ENCODE data around the gene EXOC7. TPM values are rescaled to one million over a fixed set of nuclear protein-coding genes. Genes with fewer than 3 reads are reported as not detected.
"Not testable (repeated sequence)": the region's sequence is repeated elsewhere in the genome, so short reads cannot be mapped to it uniquely, and the experiment has no call there.

Gene EXOC7
- total and polyA plus RNA-seq, 2 of the 8 experiments (the other 6 are each of a cell fraction or from before 2014, with no cell fraction given) = 77.1 to 92.6 TPM

DNA sequence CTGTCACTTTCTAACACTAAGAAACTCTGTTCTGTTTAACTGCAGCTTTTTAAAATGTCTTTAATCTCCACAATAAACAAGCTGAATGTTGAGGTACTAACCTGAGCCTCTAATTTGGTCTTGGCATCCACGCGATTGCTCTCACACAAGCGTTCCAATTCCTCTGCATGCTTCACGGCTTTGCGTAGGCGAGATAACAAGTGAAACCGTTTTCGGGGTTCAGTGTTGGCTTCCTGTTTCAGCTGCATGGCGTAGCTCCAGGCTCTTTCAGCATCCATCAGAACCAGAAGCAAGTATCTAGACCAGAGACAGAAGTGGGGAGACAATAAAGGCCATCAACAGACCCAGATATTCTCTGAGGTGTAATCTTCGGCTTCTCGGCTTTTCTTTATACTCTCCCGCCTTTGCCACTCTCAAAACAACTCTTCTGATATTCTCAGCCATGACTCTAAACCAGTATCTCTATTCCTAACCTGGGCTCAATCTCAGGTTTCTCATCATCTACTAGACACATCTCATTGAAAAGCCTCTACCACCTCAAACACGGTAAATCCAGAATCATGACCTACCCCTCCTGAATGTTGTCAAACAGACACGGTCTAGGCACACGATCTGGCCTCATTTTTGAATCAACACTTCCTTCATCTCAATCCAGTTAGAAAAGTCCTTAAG lies 39.6 kb downstream of the EXOC7 start (continued):
- TF ChIP-seq, protein P1, sequence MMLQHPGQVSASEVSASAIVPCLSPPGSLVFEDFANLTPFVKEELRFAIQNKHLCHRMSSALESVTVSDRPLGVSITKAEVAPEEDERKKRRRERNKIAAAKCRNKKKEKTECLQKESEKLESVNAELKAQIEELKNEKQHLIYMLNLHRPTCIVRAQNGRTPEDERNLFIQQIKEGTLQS (IDR thresholded peaks at IDR 0.05; ENCODE audit: insufficient read depth, low read depth, low read length) = no peak
- TF ChIP-seq RFX5 (IDR thresholded peaks at IDR 0.05; ENCODE audit: borderline replicate concordance, low read depth, low read length) (no peak), SRF (IDR thresholded peaks at IDR 0.05; ENCODE audit: low read depth, low read length) (no peak), RXRA (IDR thresholded peaks at IDR 0.05; ENCODE audit: insufficient read depth, low read depth, low read length) (no peak), SP4 (IDR thresholded peaks at IDR 0.05; ENCODE audit: low read length) (no peak)
- TF ChIP-seq, protein P2, sequence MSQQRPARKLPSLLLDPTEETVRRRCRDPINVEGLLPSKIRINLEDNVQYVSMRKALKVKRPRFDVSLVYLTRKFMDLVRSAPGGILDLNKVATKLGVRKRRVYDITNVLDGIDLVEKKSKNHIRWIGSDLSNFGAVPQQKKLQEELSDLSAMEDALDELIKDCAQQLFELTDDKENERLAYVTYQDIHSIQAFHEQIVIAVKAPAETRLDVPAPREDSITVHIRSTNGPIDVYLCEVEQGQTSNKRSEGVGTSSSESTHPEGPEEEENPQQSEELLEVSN (IDR thresholded peaks at IDR 0.05) = no peak

DNA sequence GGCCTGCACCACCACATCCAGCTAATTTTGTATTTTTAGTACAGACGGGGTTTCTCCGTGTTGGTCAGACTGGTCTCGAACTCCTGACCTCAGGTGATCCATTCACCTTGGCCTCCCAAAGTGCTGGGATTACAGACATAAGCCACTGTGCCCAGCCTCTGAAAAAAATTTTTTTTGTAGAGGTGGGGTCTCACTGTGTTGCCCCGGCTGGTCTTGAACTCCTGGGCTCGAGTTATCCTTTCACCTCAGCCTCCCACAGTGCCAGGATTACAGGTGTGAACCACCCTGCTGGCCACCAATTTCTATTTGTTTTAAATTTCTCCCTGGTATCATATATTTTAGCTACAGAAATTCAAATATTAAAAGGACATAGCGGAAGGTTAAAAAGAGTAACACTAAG lies 45.3 kb downstream of the EXOC7 start:
- CTCF ChIA-PET (ENCODE audit: partially characterized antibody) = interaction anchor here (0.6 to 2.9 kb wide), 6 partner anchors 12 to 221 kb away, joined by 3 to 13 read pairs (median 4); partner anchors contain the start of gene GALR2

More for the DNA sequence above, 45.3 kb downstream of the EXOC7 start:
- H3K27me3 ChIP-seq (replicated peaks in 1 of 4; ENCODE audit: control insufficient read depth in 3 of 4, extremely low read depth in 1 of 4, insufficient read depth in 3 of 4, low read length in 3 of 4); FAIRE-seq; H4K8ac ChIP-seq (ENCODE audit: extremely low read depth, insufficient read depth, low read length); H3K23ac ChIP-seq (ENCODE audit: insufficient read length); H2BK120ac ChIP-seq (replicated peaks; ENCODE audit: low read depth, low read length); H2BK20ac ChIP-seq (ENCODE audit: low read length); H3K23me2 ChIP-seq (ENCODE audit: low read depth, low read length); H3K9me3 ChIP-seq (ENCODE audit: insufficient read depth in 2 of 2, low read depth in 1 of 2, low read length in 1 of 2); H3K4me3 ChIP-seq (ENCODE audit: extremely low read depth in 1 of 4, insufficient read depth in 2 of 4, low read depth in 3 of 4, low read length in 4 of 4); H3K79me2 ChIP-seq (ENCODE audit: control insufficient read depth in 1 of 2, insufficient read depth in 2 of 2, low read length in 2 of 2); H4K20me1 ChIP-seq (replicated peaks in 1 of 2; ENCODE audit: control insufficient read depth in 1 of 2, insufficient read depth in 2 of 2, low read length in 2 of 2); H2AK5ac ChIP-seq (ENCODE audit: low read depth, low read length); H3K9ac ChIP-seq (replicated peaks in 1 of 4; ENCODE audit: extremely low read depth in 1 of 4, low read depth in 3 of 4, low read length in 3 of 4); H2BK5ac ChIP-seq (ENCODE audit: low read depth, low read length); DNase-seq (ENCODE audit: low read depth in 1 of 2, low spot score in 2 of 2); H3K14ac ChIP-seq (ENCODE audit: insufficient read length); H3K79me1 ChIP-seq (ENCODE audit: low read depth, low read length); H3K56ac ChIP-seq (replicated peaks; ENCODE audit: insufficient read length, low read depth, low read length); H3K4ac ChIP-seq (replicated peaks; ENCODE audit: insufficient read length, low read depth, low read length); H3K4me1 ChIP-seq (replicated peaks in 1 of 4; ENCODE audit: control insufficient read depth in 3 of 4, insufficient read depth in 4 of 4, low read length in 3 of 4); H4K5ac ChIP-seq (ENCODE audit: insufficient read length, low read depth, low read length); H3K18ac ChIP-seq (ENCODE audit: extremely low read depth, low read length); H3K4me2 ChIP-seq (ENCODE audit: insufficient read depth in 1 of 2, low read depth in 2 of 2, low read length in 2 of 2); H4K91ac ChIP-seq (replicated peaks; ENCODE audit: insufficient read length, low read length); H3K27ac ChIP-seq (ENCODE audit: low read depth, low read length); H2BK15ac ChIP-seq (ENCODE audit: low read length); H2BK12ac ChIP-seq (ENCODE audit: low read depth, low read length); H2AFZ ChIP-seq (ENCODE audit: low read length): not testable (repeated sequence)
- H3K36me3 ChIP-seq (ENCODE audit: control insufficient read depth in 2 of 4, insufficient read depth in 4 of 4, low read length in 3 of 4) = peaks cover 18 to 75% (median 41%) of the 10 kb centered on the region in 4 experiments
- WGBS, 2 experiments (ENCODE audit: extremely low coverage in 1 of 2, insufficient coverage in 1 of 2, insufficient read length in 1 of 2, insufficient replicate concordance in 2 of 2, low coverage in 1 of 2, low lambda C conversion rate in 2 of 2, missing lambda C conversion rate in 1 of 2) = 97% methylated on average over 6 of the region's 6 CpGs; no CpG with 5 or more reads in 1 of the 2 experiments
- POLR2A ChIA-PET (ENCODE audit: partially characterized antibody) = interaction anchor here (1.0 to 1.1 kb wide), 2 partner anchors 22 to 39 kb away, joined by 3 to 4 read pairs; no protein-coding TSS in a partner anchor

Measured in H1 (cell line).